WERI-Rb-1 (cell line): ENCODE results near the gene AAR2.

Experiments
- DNase-seq: peaks from one replicate; pipeline ENCODE4 v3.0.0-alpha.2; 2020
- H3K27ac ChIP-seq: fragments of 250-450 bp; sonication (Bioruptor Pico); 2 replicates; pipeline ENCODE4 v1.5.1; 2020; ENCODE audit warnings: mild to moderate bottlenecking, moderate library complexity
- H3K27me3 ChIP-seq: fragments of 250-450 bp; sonication (Bioruptor Pico); 2 replicates; pipeline ENCODE4 v1.5.1; 2021; ENCODE audit warnings: mild to moderate bottlenecking, low read depth, moderate library complexity; ENCODE audit not compliant: insufficient read depth, severe bottlenecking
- H3K36me3 ChIP-seq: fragments of 250-450 bp; sonication (Bioruptor Pico); 2 replicates; pipeline ENCODE4 v1.5.1; 2020; ENCODE audit warnings: mild to moderate bottlenecking, moderate library complexity
- H3K4me3 ChIP-seq: 2 replicates; pipeline ENCODE4 v1.5.1; 2011; ENCODE audit warnings: low read depth, mild to moderate bottlenecking, control low read depth, low read length
- H3K9me3 ChIP-seq: fragments of 250-450 bp; sonication (Bioruptor Pico); 2 replicates; pipeline ENCODE4 v1.5.1; 2021; ENCODE audit warnings: mild to moderate bottlenecking, moderate library complexity; ENCODE audit not compliant: severe bottlenecking
- CTCF ChIP-seq: IDR thresholded peaks from 2 replicates; pipeline ENCODE4 v1.5.1; 2011; ENCODE audit warnings: low read depth, mild to moderate bottlenecking, control low read depth, inconsistent platforms, low read length

The AAR2 gene

GRCh38 chr20:36262440-36262839 is 26.2 kb downstream of the AAR2 start:
- H3K27me3 ChIP-seq, result no peaks in the 10 kb centered on the region
- H3K9me3 ChIP-seq, result no peaks in the 10 kb centered on the region
- no peak for TF ChIP-seq CTCF
- no peak overlapping the region for H3K27ac ChIP-seq
- no peak for DNase-seq
- H3K36me3 ChIP-seq, result no peaks in the 10 kb centered on the region
- H3K4me3 ChIP-seq, result no peak overlapping the region

GRCh38 chr20:36264426-36265246 is 28.4 kb downstream of the AAR2 start:
- TF ChIP-seq CTCF, result no peak

GRCh38 chr20:36266189-36266588 is 29.9 kb downstream of the AAR2 start:
- TF ChIP-seq CTCF, result no peak
- H3K9me3 ChIP-seq, result no peaks in the 10 kb centered on the region
- H3K36me3 ChIP-seq, result no peaks in the 10 kb centered on the region
- no peak overlapping the region for H3K27ac ChIP-seq
- H3K4me3 ChIP-seq, result no peak overlapping the region
- no peaks in the 10 kb centered on the region for H3K27me3 ChIP-seq
- DNase-seq, result no peak

More at GRCh38 chr20:36264426-36265246, 28.4 kb downstream of the AAR2 start:
- Histone ChIP-seq H3K9me3 (no peaks in the 10 kb centered on the region), H3K36me3 (no peaks in the 10 kb centered on the region), H3K27me3 (no peaks in the 10 kb centered on the region), H3K4me3 (no peak overlapping the region), H3K27ac (no peak overlapping the region)
- DNase-seq, result no peak

- TF ChIP-seq CTCF, result peak; percentile 54
- no peak overlapping the region for H3K27ac ChIP-seq
- DNase-seq, result peak; percentile 40
- no peak overlapping the region for H3K4me3 ChIP-seq
- no peaks in the 10 kb centered on the region for H3K9me3 ChIP-seq
- no peaks in the 10 kb centered on the region for H3K27me3 ChIP-seq
- H3K36me3 ChIP-seq, result no peaks in the 10 kb centered on the region
Measured at GRCh38 chr20:36267605-36268381, 31.5 kb downstream of the AAR2 start.

GRCh38 chr20:36268440-36269342 is 32.4 kb downstream of the AAR2 start:
- DNase-seq, result no peak
- no peak overlapping the region for H3K4me3 ChIP-seq

More at GRCh38 chr20:36268440-36269342, 32.4 kb downstream of the AAR2 start:
- Histone ChIP-seq H3K27me3 (no peaks in the 10 kb centered on the region), H3K9me3 (no peaks in the 10 kb centered on the region), H3K36me3 (no peaks in the 10 kb centered on the region), H3K27ac (no peak overlapping the region)
- no peak for TF ChIP-seq CTCF
